GM06990 (cell line): Measurements from ENCODE around the gene ANKRD61.
"Not testable (repeated sequence)": the region's sequence is repeated elsewhere in the genome, so short reads cannot be mapped to it uniquely, and the experiment has no call there.

Experiments
- DNase-seq: peaks from one replicate; pipeline ENCODE4 v3.0.0-alpha.2; 2011; ENCODE audit not compliant: insufficient read length; ENCODE audit errors: extremely low read depth
- H3K27me3 ChIP-seq: replicated peaks from 2 replicates; pipeline ENCODE4 v1.6.0; 2011; ENCODE audit warnings: low read length; ENCODE audit not compliant: control insufficient read depth, insufficient read depth
- H3K36me3 ChIP-seq: 2 replicates; pipeline ENCODE4 v1.5.1; 2011; ENCODE audit warnings: low read length; ENCODE audit not compliant: control insufficient read depth, insufficient read depth
- H3K4me3 ChIP-seq: replicated peaks from 2 replicates; pipeline ENCODE4 v1.5.1; 2011; ENCODE audit warnings: low read depth, mild to moderate bottlenecking, control low read depth, low read length
- CTCF ChIP-seq: IDR thresholded peaks from 2 replicates; pipeline ENCODE4 v1.5.1; 2011; ENCODE audit warnings: low read length, control low read depth, mild to moderate bottlenecking, inconsistent platforms; ENCODE audit not compliant: insufficient read depth, poor library complexity, severe bottlenecking

Gene ANKRD61

GRCh38 chr7:6074612-6075380, 43.6 kb downstream of the ANKRD61 start:
- Histone ChIP-seq H3K27me3 (no peaks in the 10 kb centered on the region), H3K4me3 (no peak overlapping the region), H3K36me3 (no peaks in the 10 kb centered on the region)
- DNase-seq, result no peak
- no peak for TF ChIP-seq CTCF

- H3K36me3 ChIP-seq, result no peaks in the 10 kb centered on the region
- H3K4me3 ChIP-seq, result no peak overlapping the region
- H3K27me3 ChIP-seq, result no peaks in the 10 kb centered on the region
- TF ChIP-seq CTCF, result no peak
- DNase-seq, result no peak
Measured at GRCh38 chr7:6078548-6078947, 47.4 kb downstream of the ANKRD61 start.

- not testable (repeated sequence) for H3K4me3 ChIP-seq, H3K36me3 ChIP-seq, H3K27me3 ChIP-seq, DNase-seq
Measured at GRCh38 chr7:6083047-6083446, 51.9 kb downstream of the ANKRD61 start.
